Epidermal melanocyte (primary cell): ENCODE measurements around the gene ADAM17.
A peak's percentile ranks its signal among the peaks of the same experiment; 100 is the strongest.

ENCODE experiments used
- DNase-seq: peaks from one replicate; pipeline ENCODE4 v3.0.0; 2011; ENCODE audit warnings: low spot score; ENCODE audit not compliant: insufficient read length

The ADAM17 gene

GRCh38 chr2:9473308-9473984 lies 82.2 kb downstream of the ADAM17 start:
- no peak for DNase-seq

GRCh38 chr2:9472511-9472910 lies 83.1 kb downstream of the ADAM17 start:
- DNase-seq: no peak

GRCh38 chr2:9471206-9471605 lies 84.4 kb downstream of the ADAM17 start:
- DNase-seq: no peak

- DNase-seq: no peak
Observed at GRCh38 chr2:9467687-9468086, 87.9 kb downstream of the ADAM17 start.

- no peak for DNase-seq
Observed at GRCh38 chr2:9466147-9466683, 89.4 kb downstream of the ADAM17 start.

GRCh38 chr2:9465170-9465569 lies 90.5 kb downstream of the ADAM17 start:
- DNase-seq: no peak

GRCh38 chr2:9463698-9464034 lies 92.0 kb downstream of the ADAM17 start:
- DNase-seq: no peak

- no peak for DNase-seq
Observed at GRCh38 chr2:9462886-9463697, 92.5 kb downstream of the ADAM17 start.

GRCh38 chr2:9462313-9462712 lies 93.3 kb downstream of the ADAM17 start:
- DNase-seq: no peak

GRCh38 chr2:9461079-9461478 lies 94.6 kb downstream of the ADAM17 start:
- DNase-seq: no peak

- peak; percentile 73 for DNase-seq
Observed at GRCh38 chr2:9460441-9461017, 95.1 kb downstream of the ADAM17 start.

GRCh38 chr2:9451231-9451630 lies 104.4 kb downstream of the ADAM17 start:
- no peak for DNase-seq

GRCh38 chr2:9445089-9445488 lies 110.5 kb downstream of the ADAM17 start:
- DNase-seq: no peak

GRCh38 chr2:9443526-9443925 lies 112.1 kb downstream of the ADAM17 start:
- DNase-seq: no peak

- no peak for DNase-seq
Observed at GRCh38 chr2:9441556-9441955, 114.1 kb downstream of the ADAM17 start.

GRCh38 chr2:9440058-9440727 lies 115.4 kb downstream of the ADAM17 start:
- DNase-seq: no peak

- DNase-seq: no peak
Observed at GRCh38 chr2:9439536-9439935, 116.1 kb downstream of the ADAM17 start.
